ENCODE results near the gene ADAM12. TPM values are rescaled to one million over a fixed set of nuclear protein-coding genes. Genes with fewer than 3 reads are reported as not detected.

Gene ADAM12
- total and polyA plus RNA-seq, 2 donors (not counting 1 experiment from before 2014, with no cell fraction given) = 21.0 to 56.9 TPM

- Histone ChIP-seq H3K36me3 (ENCODE audit: control insufficient read depth, insufficient read depth, low read length) (no peaks in the 10 kb centered on the region), H3K9ac (ENCODE audit: insufficient read depth, low read length) (no peak overlapping the region), H3K27me3 (ENCODE audit: control insufficient read depth, insufficient read depth, low read length) (no peaks in the 10 kb centered on the region), H3K4me1 (ENCODE audit: control insufficient read depth, extremely low read depth, insufficient read depth, low read length) (no peaks in the 10 kb centered on the region), H2AFZ (ENCODE audit: low read length) (no peak overlapping the region), H3K4me2 (ENCODE audit: extremely low read depth, insufficient read depth, low read length) (no peak overlapping the region), H3K4me3 (replicated peaks in 1 of 4; ENCODE audit: control extremely low read depth in 1 of 4, insufficient read depth in 1 of 4, low read depth in 3 of 4, low read length in 4 of 4) (no peak overlapping the region), H3K79me2 (ENCODE audit: control insufficient read depth, insufficient read depth, low read length) (no peaks in the 10 kb centered on the region), H3K27ac (ENCODE audit: insufficient read depth, low read length) (no peak overlapping the region), H4K20me1 (ENCODE audit: control insufficient read depth, extremely low read depth, insufficient read depth, low read length) (no peaks in the 10 kb centered on the region), H3K9me3 (ENCODE audit: control insufficient read depth, insufficient read depth, low read depth, low read length) (no peaks in the 10 kb centered on the region)
- DNase-seq (ENCODE audit: low read depth in 2 of 2) = no peak
- TF ChIP-seq CTCF (conservative IDR thresholded peaks at IDR 0.05 in 1 of 2, IDR thresholded peaks at IDR 0.05 in 1 of 2; ENCODE audit: low read depth in 1 of 2, low read length in 2 of 2) (no peak), EZH2 (IDR thresholded peaks at IDR 0.05; ENCODE audit: low read length, missing control alignments) (no peak)
Measured at GRCh38 chr10:125994601-125995000, 393.7 kb downstream of the ADAM12 start.

DNA sequence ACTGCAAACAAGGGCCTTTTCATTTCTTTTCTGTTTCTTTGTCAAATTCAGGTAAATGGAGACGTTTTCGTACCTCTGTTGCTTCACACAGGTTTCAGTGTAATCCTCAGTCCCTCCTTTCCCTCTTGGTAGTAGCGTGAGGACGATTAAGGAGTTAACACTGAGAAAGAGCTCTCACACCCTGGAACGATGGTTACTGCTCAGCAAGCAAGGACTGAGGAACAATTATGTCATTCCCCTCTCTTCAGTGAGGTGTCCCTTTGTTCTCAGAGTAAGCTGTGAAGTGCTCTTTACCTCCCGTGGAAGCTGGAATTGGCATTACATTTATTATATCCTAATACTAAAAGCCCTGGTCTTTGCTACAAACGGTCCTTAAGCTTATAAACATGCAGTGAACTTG, 396.0 kb downstream of the ADAM12 start:
- no peak overlapping the region for H3K9ac ChIP-seq (ENCODE audit: insufficient read depth, low read length)

GRCh38 chr10:125991392-125991791, 396.9 kb downstream of the ADAM12 start:
- no peaks in the 10 kb centered on the region for H3K9me3 ChIP-seq (ENCODE audit: control insufficient read depth, insufficient read depth, low read depth, low read length)
- H3K4me1 ChIP-seq (ENCODE audit: control insufficient read depth, extremely low read depth, insufficient read depth, low read length) = no peaks in the 10 kb centered on the region
- H3K36me3 ChIP-seq (ENCODE audit: control insufficient read depth, insufficient read depth, low read length) = no peaks in the 10 kb centered on the region
- H3K79me2 ChIP-seq (ENCODE audit: control insufficient read depth, insufficient read depth, low read length) = no peaks in the 10 kb centered on the region
- TF ChIP-seq CTCF (conservative IDR thresholded peaks at IDR 0.05 in 1 of 2, IDR thresholded peaks at IDR 0.05 in 1 of 2; ENCODE audit: low read depth in 1 of 2, low read length in 2 of 2) (no peak), EZH2 (IDR thresholded peaks at IDR 0.05; ENCODE audit: low read length, missing control alignments) (no peak)
- H3K27ac ChIP-seq (ENCODE audit: insufficient read depth, low read length) = no peak overlapping the region
- H3K4me3 ChIP-seq (replicated peaks in 1 of 4; ENCODE audit: control extremely low read depth in 1 of 4, insufficient read depth in 1 of 4, low read depth in 3 of 4, low read length in 4 of 4) = no peak overlapping the region
- H3K27me3 ChIP-seq (ENCODE audit: control insufficient read depth, insufficient read depth, low read length) = no peaks in the 10 kb centered on the region
- H2AFZ ChIP-seq (ENCODE audit: low read length) = no peak overlapping the region
- H3K9ac ChIP-seq (ENCODE audit: insufficient read depth, low read length) = no peak overlapping the region
- H4K20me1 ChIP-seq (ENCODE audit: control insufficient read depth, extremely low read depth, insufficient read depth, low read length) = no peaks in the 10 kb centered on the region
- no peak overlapping the region for H3K4me2 ChIP-seq (ENCODE audit: extremely low read depth, insufficient read depth, low read length)
- peak in 1 of 2 donors; percentile 44 for DNase-seq (ENCODE audit: low read depth in 2 of 2)

More for the DNA sequence above, 396.0 kb downstream of the ADAM12 start:
- DNase-seq (ENCODE audit: low read depth in 2 of 2) = no peak
- H3K36me3 ChIP-seq (ENCODE audit: control insufficient read depth, insufficient read depth, low read length) = no peaks in the 10 kb centered on the region
- H4K20me1 ChIP-seq (ENCODE audit: control insufficient read depth, extremely low read depth, insufficient read depth, low read length) = no peaks in the 10 kb centered on the region
- no peaks in the 10 kb centered on the region for H3K79me2 ChIP-seq (ENCODE audit: control insufficient read depth, insufficient read depth, low read length)
- TF ChIP-seq EZH2 (IDR thresholded peaks at IDR 0.05; ENCODE audit: low read length, missing control alignments) (no peak), CTCF (conservative IDR thresholded peaks at IDR 0.05 in 1 of 2, IDR thresholded peaks at IDR 0.05 in 1 of 2; ENCODE audit: low read depth in 1 of 2, low read length in 2 of 2) (no peak)
- no peak overlapping the region for H3K4me3 ChIP-seq (replicated peaks in 1 of 4; ENCODE audit: control extremely low read depth in 1 of 4, insufficient read depth in 1 of 4, low read depth in 3 of 4, low read length in 4 of 4)
- no peaks in the 10 kb centered on the region for H3K27me3 ChIP-seq (ENCODE audit: control insufficient read depth, insufficient read depth, low read length)
- H2AFZ ChIP-seq (ENCODE audit: low read length) = no peak overlapping the region
- no peak overlapping the region for H3K27ac ChIP-seq (ENCODE audit: insufficient read depth, low read length)
- no peaks in the 10 kb centered on the region for H3K9me3 ChIP-seq (ENCODE audit: control insufficient read depth, insufficient read depth, low read depth, low read length)
- H3K4me1 ChIP-seq (ENCODE audit: control insufficient read depth, extremely low read depth, insufficient read depth, low read length) = no peaks in the 10 kb centered on the region
- H3K4me2 ChIP-seq (ENCODE audit: extremely low read depth, insufficient read depth, low read length) = no peak overlapping the region

Measured in fibroblast of lung (primary cell).